Upper lobe of left lung (tissue), 4 donors: ENCODE measurements around the gene OR51V1.

Source experiments
- CTCF ChIP-seq, 6 experiments: fragments of 450-650 bp in 4 of 6; fragments of 200-600 bp in 2 of 6; sonication (generic) in 2 of 6; IDR thresholded peaks; one replicate each; pipeline ENCODE4 v1.5.1; 2016 to 2019; ENCODE audit warnings: antibody characterized with exemption in 6 of 6
- EP300 ChIP-seq, 4 donors: sonication (generic); formaldehyde crosslinking; IDR thresholded peaks; one replicate each; pipeline ENCODE4 v1.5.1; 2017; ENCODE audit warnings: antibody characterized with exemption in 4 of 4, control low read depth in 2 of 4

- TF ChIP-seq CTCF (IDR thresholded peaks at IDR 0.05) (no peak), EP300 (IDR thresholded peaks at IDR 0.05) (no peak)
These were observed 29.8 kb upstream of the OR51V1 start for GRCh38 chr11:5230266-5230665.
